Stimulated activated CD4-positive, alpha-beta T cell treated with anti-CD3 and anti-CD28 coated beads, Interleukin-4, amount 100 ng/mL, for 48 hours (primary cell): ENCODE measurements around the gene NAT14.
A peak's percentile ranks its signal among the peaks of the same experiment; 100 is the strongest.
"Not testable (repeated sequence)": the region's sequence is repeated elsewhere in the genome, so short reads cannot be mapped to it uniquely, and the experiment has no call there.

Experiments used
- DNase-seq, 2 donors: peaks; one replicate each; pipeline ENCODE4 v3.0.0-alpha.2; 2020; ENCODE audit warnings: low read depth in 2 of 2

The NAT14 gene

GRCh38 chr19:55486971-55487923, 2.3 kb downstream of the NAT14 start:
- DNase-seq, result peak; percentile 55 to 58

DNA sequence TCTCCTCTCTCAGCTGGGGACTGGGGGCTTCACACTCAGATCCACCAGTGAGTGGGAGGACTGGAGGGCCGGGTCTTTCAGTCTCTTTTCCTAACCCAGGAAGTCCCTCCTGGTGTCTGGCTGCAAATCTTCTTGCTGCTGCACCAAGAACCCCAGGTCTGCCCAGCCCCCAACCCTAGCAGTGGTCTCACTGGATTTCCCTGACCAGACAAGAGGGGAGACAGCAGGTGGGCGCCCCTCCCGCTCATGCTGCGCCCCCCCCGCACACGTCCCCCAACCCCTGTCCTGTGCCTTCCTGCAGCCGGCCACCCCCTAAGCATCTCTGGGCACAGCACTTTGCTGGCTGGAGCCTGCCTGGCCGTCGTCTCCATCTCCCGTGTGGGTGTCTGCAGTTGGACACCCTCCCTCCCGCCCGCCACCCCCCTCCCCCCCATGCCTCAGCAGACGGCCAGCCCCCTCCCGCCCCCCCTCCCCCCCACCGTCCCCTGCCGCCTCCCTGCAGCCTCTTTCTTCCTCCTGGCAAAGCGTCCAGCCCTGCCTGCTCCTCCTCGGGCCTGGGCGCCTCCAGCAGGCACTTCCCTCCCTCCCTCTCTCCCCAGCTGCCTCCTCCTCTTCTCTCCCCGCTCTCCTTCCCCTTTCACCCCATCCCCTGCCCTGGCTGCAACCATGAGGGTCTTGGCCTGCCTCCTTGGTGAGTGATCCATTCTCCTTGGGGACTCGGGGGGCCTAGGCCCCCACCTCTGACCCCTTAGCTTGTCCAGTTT, 3.1 kb downstream of the NAT14 start, which contains the start of gene SSC5D:
Gene SSC5D, plus strand, starts transcription at position 513 of the 764 bp plus-strand sequence. Its CDS starts 154 bp downstream, at position 667.
- DNase-seq, result no peak

DNA sequence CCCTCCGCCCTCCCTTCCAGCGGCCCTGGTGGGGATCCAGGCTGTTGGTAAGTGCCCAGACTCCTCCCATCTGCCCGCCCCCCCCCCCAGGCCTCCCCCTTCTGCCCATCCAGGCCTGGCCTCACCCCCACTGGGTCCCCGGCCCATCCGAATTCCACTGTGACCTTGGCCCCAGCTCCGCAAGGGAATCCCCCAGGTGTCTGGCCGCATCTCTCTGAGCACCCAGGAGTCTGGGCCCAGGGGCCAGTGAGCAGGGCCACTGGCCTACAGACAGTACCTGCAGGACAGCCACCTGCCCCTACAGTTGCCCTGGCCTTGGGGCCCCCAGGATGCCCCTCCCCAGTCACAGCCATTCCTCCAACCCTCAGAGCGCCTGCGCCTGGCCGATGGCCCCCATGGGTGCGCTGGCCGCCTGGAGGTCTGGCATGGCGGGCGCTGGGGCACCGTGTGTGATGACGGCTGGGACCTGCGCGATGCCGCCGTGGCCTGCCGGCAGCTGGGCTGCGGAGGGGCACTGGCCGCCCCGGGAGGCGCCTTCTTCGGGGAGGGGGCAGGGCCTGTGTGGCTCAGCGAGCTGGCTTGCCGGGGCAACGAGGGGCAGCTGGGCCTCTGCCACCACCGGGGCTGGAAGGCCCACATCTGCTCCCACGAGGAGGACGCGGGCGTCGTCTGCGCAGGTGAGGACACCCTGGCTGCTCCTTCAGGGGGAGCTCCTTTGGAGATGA, 4.2 kb downstream of the NAT14 start:
- no peak for DNase-seq

DNA sequence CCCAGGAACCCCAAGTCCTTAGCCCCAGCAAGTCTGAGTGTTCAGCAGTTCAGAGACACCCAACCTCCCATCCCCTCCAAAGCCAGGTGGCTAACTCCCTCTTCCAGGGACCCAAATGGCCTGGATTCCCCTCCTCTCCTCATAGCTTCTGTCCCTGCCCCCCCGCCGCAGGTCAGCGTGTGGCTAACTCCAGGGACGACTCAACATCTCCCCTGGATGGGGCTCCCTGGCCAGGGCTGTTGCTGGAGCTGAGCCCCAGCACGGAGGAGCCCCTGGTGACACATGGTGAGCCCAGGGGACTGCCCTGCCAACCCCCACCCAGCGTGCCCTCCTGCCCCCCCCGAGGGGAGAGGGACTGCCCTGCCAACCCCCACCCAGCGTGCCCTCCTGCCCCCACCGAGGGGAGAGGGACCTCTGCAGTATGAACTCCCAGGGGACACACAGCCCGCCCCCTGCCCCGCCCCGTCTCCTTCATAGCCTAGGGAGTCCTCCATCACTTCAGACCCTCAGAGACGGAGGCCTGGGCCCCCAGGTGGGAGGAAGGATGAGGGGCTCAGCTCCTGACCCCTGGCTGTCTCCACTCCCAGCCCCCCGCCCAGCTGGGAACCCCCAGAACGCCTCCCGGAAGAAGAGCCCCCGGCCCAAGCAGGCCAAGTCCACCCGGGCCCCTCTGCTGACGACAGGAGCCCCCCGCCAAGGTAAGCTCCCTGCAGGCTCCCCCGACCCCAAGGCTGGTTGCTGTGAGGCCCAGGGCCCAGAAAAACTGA, 4.9 kb downstream of the NAT14 start:
- DNase-seq, result no peak

- DNase-seq, result no peak
These were observed 5.8 kb downstream of the NAT14 start for GRCh38 chr19:55490478-55491432.

- DNase-seq, result no peak
These were observed 6.8 kb downstream of the NAT14 start for GRCh38 chr19:55491546-55492360.

DNA sequence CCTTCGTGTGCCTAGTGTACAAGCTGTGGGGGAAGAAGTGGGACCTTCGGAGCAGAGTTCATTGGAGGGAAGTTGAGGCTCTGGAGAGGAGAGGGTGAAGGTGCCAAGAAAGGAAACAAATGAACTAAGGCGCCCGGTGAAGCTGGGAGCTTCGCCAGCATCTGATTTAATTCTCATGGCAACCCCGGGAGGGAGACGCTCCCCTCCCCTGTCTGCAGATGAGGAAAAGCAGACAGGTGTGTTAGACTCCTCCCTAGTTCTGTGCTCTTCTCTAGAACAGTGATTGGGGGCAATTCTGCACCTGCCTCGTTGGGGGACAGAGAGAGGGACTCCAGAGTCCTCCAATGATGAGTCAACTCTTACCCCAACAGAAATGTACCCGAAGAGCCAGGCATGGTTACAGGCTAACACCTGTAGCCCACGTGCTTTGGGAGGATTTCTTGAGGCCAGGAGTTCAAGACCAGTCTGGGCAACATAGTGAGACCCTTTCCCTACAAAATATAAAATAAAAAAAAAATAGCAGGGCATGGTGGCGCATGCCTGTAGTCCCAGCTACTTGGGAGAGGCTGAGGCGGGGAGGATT, 7.5 kb downstream of the NAT14 start:
- DNase-seq, result no peak

GRCh38 chr19:55493052-55493644, 8.2 kb downstream of the NAT14 start:
- no peak for DNase-seq

DNA sequence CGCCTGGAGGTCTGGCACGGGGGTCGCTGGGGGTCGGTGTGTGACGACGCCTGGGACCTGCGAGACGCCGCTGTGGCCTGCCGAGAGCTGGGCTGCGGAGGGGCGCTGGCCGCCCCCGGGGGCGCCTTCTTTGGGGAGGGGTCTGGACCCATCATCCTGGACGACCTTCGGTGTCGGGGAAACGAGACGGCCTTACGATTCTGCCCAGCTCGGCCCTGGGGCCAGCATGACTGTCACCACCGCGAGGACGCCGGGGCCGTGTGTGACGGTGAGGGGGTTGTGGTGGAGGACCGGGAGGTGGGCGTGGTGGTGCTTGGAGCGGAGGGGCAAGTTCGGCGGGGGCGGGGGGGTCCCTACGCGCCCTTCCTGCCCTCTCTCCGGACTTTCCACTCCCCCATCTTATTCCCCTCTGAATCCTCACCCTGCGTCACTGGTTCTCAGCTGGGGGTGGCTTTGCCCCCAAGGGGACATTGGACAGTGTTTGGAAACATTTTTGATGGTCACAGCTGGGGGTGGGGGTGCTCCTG, 8.7 kb downstream of the NAT14 start:
- no peak for DNase-seq

GRCh38 chr19:55494172-55494761, 9.3 kb downstream of the NAT14 start:
- no peak for DNase-seq

- no peak for DNase-seq
These were observed 10.8 kb downstream of the NAT14 start for GRCh38 chr19:55495646-55496349.

DNA sequence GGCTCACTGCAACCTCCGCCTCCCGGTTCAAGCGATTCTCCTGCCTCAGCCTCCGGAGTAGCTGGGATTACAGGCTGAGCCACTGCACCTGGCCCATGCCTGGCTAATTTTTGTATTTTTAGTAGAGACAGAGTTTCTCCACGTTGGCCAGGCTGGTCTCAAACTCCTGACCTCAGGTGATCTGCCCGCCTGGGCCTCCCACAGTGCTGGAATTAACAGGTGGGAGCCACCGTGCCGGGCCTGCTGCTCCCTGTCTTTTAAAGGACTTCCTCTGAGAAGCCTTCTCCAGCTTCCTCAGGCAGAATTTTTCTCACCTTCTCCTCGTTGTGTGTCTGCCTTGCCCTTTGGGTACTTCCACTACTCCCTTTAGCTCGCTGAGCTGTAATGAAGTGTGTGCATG, 11.8 kb downstream of the NAT14 start:
- not testable (repeated sequence) for DNase-seq

DNA sequence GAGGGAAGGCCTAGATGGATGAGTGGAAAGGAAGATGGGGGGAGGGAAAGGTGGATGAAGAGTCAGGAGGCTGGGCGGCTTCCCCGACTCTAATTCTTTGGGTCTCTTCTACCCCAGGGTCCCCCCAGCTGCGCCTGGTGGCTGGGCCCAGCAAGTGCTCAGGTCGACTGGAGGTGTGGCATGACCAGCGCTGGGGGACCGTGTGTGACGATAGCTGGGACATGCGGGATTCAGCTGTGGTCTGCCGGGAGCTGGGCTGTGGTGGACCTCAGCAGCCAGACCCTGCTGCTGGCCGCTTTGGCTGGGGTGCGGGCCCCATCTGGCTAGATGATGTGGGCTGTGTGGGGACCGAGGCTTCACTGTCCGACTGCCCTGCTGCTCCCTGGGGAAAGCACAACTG, 12.8 kb downstream of the NAT14 start:
- DNase-seq, result no peak

- DNase-seq, result no peak
These were observed 13.4 kb downstream of the NAT14 start for GRCh38 chr19:55498246-55498840.

- no peak for DNase-seq
These were observed 15.5 kb downstream of the NAT14 start for GRCh38 chr19:55500368-55500952.

GRCh38 chr19:55502197-55502952, 17.4 kb downstream of the NAT14 start:
- DNase-seq, result no peak
